HEK293 (cell line): ENCODE data around the gene BCAP31.
"Not testable (repeated sequence)": the region's sequence is repeated elsewhere in the genome, so short reads cannot be mapped to it uniquely, and the experiment has no call there.

Experiments used
- CTCF ChIP-seq: fragments of 450-650 bp; formaldehyde crosslinking; IDR thresholded peaks from 2 replicates; pipeline ENCODE4 v1.5.1; 2016; ENCODE audit warnings: missing biosample characterization, missing genetic modification characterization
- PRDM10 ChIP-seq: fragments of 450-650 bp; formaldehyde crosslinking; IDR thresholded peaks from 2 replicates; pipeline ENCODE4 v1.5.1; 2016; ENCODE audit warnings: missing biosample characterization, missing genetic modification characterization
- ZEB2 ChIP-seq: fragments of 450-650 bp; formaldehyde crosslinking; IDR thresholded peaks from 2 replicates; pipeline ENCODE4 v1.5.1; 2016; ENCODE audit warnings: missing biosample characterization, missing genetic modification characterization
- ZNF133 ChIP-seq: fragments of 450-650 bp; formaldehyde crosslinking; IDR thresholded peaks from 2 replicates; pipeline ENCODE4 v1.5.1; 2016; ENCODE audit warnings: missing biosample characterization, missing genetic modification characterization
- ZNF169 ChIP-seq: fragments of 450-650 bp; formaldehyde crosslinking; IDR thresholded peaks from 2 replicates; pipeline ENCODE4 v1.5.1; 2016; ENCODE audit warnings: missing biosample characterization, missing genetic modification characterization
- ZNF302 ChIP-seq: fragments of 450-650 bp; formaldehyde crosslinking; IDR thresholded peaks from 2 replicates; pipeline ENCODE4 v1.5.1; 2016; ENCODE audit warnings: missing biosample characterization, missing genetic modification characterization, low read depth
- ZNF335 ChIP-seq: fragments of 450-650 bp; formaldehyde crosslinking; conservative IDR thresholded peaks from 2 replicates; pipeline ENCODE4 v1.5.1; 2016; ENCODE audit warnings: missing biosample characterization, missing genetic modification characterization
- ZNF37A ChIP-seq: fragments of 450-650 bp; IDR thresholded peaks from 2 replicates; pipeline ENCODE4 v1.5.1; 2018; ENCODE audit warnings: missing biosample characterization, missing genetic modification characterization
- ZNF514 ChIP-seq: fragments of 450-650 bp; formaldehyde crosslinking; IDR thresholded peaks from 2 replicates; pipeline ENCODE4 v1.5.1; 2016; ENCODE audit warnings: missing biosample characterization, missing genetic modification characterization
- ZNF548 ChIP-seq: fragments of 450-650 bp; formaldehyde crosslinking; IDR thresholded peaks from 2 replicates; pipeline ENCODE4 v1.5.1; 2016; ENCODE audit warnings: missing biosample characterization, missing genetic modification characterization
- ZNF792 ChIP-seq: fragments of 450-650 bp; formaldehyde crosslinking; IDR thresholded peaks from 2 replicates; pipeline ENCODE4 v1.5.1; 2016; ENCODE audit warnings: missing biosample characterization, missing genetic modification characterization
- TF ChIP-seq, protein P1 (sequence below): fragments of 450-650 bp; formaldehyde crosslinking; IDR thresholded peaks from 2 replicates; pipeline ENCODE4 v1.5.1; 2016; ENCODE audit warnings: missing biosample characterization, missing genetic modification characterization, low read depth
- TF ChIP-seq, protein P2 (sequence below): fragments of 450-650 bp; formaldehyde crosslinking; IDR thresholded peaks from 2 replicates; pipeline ENCODE4 v1.5.1; 2016; ENCODE audit warnings: missing biosample characterization, missing genetic modification characterization

DNA sequence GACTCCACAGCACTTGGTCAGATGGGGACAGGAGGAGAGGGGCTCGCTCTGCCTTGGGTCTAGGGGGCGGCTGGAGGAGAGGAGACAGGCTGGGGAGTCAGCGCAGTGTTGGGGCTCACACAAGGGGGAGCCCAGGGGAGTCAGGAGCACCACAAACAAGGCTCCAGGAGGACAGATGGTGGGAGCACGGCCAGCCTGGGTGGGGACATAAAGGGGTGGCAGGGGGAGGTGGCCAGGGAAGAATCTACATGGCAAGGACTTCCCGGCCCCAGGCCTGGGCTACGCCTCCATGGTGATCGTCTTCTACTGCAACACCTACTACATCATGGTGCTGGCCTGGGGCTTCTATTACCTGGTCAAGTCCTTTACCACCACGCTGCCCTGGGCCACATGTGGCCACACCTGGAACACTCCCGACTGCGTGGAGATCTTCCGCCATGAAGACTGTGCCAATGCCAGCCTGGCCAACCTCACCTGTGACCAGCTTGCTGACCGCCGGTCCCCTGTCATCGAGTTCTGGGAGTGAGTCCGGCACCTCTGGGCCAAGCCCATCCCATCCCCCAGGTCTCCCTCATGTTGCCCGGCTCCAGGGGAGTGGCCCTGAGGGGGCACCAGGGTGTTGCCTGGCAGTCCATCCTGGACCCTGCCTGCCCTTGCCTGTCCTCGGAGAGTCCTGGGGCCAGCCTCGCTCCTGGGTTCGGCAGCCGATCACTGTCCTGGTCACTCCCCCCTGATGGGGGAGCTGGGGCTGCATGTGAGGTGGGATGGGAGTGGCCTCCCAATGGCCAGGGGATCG, 33.0 kb downstream of the BCAP31 start:
- TF ChIP-seq, protein P1, sequence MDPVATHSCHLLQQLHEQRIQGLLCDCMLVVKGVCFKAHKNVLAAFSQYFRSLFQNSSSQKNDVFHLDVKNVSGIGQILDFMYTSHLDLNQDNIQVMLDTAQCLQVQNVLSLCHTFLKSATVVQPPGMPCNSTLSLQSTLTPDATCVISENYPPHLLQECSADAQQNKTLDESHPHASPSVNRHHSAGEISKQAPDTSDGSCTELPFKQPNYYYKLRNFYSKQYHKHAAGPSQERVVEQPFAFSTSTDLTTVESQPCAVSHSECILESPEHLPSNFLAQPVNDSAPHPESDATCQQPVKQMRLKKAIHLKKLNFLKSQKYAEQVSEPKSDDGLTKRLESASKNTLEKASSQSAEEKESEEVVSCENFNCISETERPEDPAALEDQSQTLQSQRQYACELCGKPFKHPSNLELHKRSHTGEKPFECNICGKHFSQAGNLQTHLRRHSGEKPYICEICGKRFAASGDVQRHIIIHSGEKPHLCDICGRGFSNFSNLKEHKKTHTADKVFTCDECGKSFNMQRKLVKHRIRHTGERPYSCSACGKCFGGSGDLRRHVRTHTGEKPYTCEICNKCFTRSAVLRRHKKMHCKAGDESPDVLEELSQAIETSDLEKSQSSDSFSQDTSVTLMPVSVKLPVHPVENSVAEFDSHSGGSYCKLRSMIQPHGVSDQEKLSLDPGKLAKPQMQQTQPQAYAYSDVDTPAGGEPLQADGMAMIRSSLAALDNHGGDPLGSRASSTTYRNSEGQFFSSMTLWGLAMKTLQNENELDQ (tag by site-specific recombination), result not testable (repeated sequence)
- not testable (repeated sequence) for TF ChIP-seq CTCF, ZNF335, ZNF548, ZNF169, ZEB2, ZNF37A, ZNF792, ZNF133, ZNF302, PRDM10, ZNF514 (tag by site-specific recombination)
- TF ChIP-seq, protein P2, sequence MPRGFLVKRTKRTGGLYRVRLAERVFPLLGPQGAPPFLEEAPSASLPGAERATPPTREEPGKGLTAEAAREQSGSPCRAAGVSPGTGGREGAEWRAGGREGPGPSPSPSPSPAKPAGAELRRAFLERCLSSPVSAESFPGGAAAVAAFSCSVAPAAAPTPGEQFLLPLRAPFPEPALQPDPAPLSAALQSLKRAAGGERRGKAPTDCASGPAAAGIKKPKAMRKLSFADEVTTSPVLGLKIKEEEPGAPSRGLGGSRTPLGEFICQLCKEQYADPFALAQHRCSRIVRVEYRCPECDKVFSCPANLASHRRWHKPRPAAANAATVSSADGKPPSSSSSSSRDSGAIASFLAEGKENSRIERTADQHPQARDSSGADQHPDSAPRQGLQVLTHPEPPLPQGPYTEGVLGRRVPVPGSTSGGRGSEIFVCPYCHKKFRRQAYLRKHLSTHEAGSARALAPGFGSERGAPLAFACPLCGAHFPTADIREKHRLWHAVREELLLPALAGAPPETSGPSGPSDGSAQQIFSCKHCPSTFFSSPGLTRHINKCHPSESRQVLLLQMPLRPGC, result not testable (repeated sequence)
